Type B pancreatic cell (in vitro differentiated cells): Measurements from ENCODE around the gene EPB41L2. TPM values are rescaled to one million over a fixed set of nuclear protein-coding genes. Genes with fewer than 3 reads are reported as not detected.

Source experiments
- DNase-seq: peaks from one replicate; pipeline ENCODE4 v3.0.0; 2021; ENCODE audit warnings: mixed read lengths; ENCODE audit not compliant: unreplicated experiment; ENCODE audit errors: extremely low spot score
- H3K27ac Mint-ChIP-seq: 2 replicates; pipeline ENCODE4 v1.8.0; 2021; ENCODE audit warnings: mild to moderate bottlenecking, mixed read lengths
- H3K27me3 Mint-ChIP-seq: 2 replicates; pipeline ENCODE4 v1.8.0; 2021; ENCODE audit warnings: mixed read lengths
- H3K36me3 Mint-ChIP-seq: 2 replicates; pipeline ENCODE4 v1.8.0; 2021; ENCODE audit warnings: mixed read lengths
- H3K4me1 Mint-ChIP-seq: one replicate; pipeline ENCODE4 v1.8.0; 2021; ENCODE audit warnings: mixed read lengths; ENCODE audit not compliant: unreplicated experiment
- H3K4me3 Mint-ChIP-seq: 2 replicates; pipeline ENCODE4 v1.8.0; 2021; ENCODE audit warnings: mild to moderate bottlenecking, mixed read lengths
- H3K9me3 Mint-ChIP-seq: 2 replicates; pipeline ENCODE4 v1.8.0; 2021; ENCODE audit warnings: mixed read lengths
- CTCF ChIP-seq: fragments of 200-600 bp; sonication (generic); conservative IDR thresholded peaks from 2 replicates; pipeline ENCODE4 v1.5.0; 2021; ENCODE audit warnings: antibody characterized with exemption, mild to moderate bottlenecking
- total RNA-seq: library from RNA; stranded (reverse); gene quantifications from 2 replicates; pipeline ENCODE4 v1.2.1, GENCODE V29; 2021; ENCODE audit warnings: low replicate concordance

The EPB41L2 gene
- total RNA-seq, 1 donor from 2014 or later: 74.8 TPM

GRCh38 chr6:131007286-131007685 lies 55.8 kb downstream of the EPB41L2 start:
- H3K4me3 Mint-ChIP-seq: no peak overlapping the region
- H3K27me3 Mint-ChIP-seq: peaks cover 3% of the 10 kb centered on the region
- no peak overlapping the region for H3K27ac Mint-ChIP-seq
- peaks cover 14% of the 10 kb centered on the region for H3K9me3 Mint-ChIP-seq
- no peak for DNase-seq
- TF ChIP-seq CTCF: no peak
- peaks cover 23% of the 10 kb centered on the region for H3K36me3 Mint-ChIP-seq
- peaks cover 27% of the 10 kb centered on the region for H3K4me1 Mint-ChIP-seq

- no peak for DNase-seq
- Mint-ChIP-seq H3K4me3 (no peak overlapping the region), H3K36me3 (peaks cover 23% of the 10 kb centered on the region), H3K27me3 (peaks cover 3% of the 10 kb centered on the region), H3K4me1 (peaks cover 42% of the 10 kb centered on the region), H3K27ac (no peak overlapping the region), H3K9me3 (peaks cover 14% of the 10 kb centered on the region)
- TF ChIP-seq CTCF: no peak
Measured at GRCh38 chr6:131005439-131006016, 57.5 kb downstream of the EPB41L2 start.

GRCh38 chr6:131004936-131005335 lies 58.1 kb downstream of the EPB41L2 start:
- Mint-ChIP-seq H3K4me3 (no peak overlapping the region), H3K36me3 (peaks cover 23% of the 10 kb centered on the region), H3K27ac (no peak overlapping the region), H3K9me3 (peaks cover 14% of the 10 kb centered on the region), H3K4me1 (peaks cover 48% of the 10 kb centered on the region), H3K27me3 (peaks cover 3% of the 10 kb centered on the region)
- no peak for TF ChIP-seq CTCF
- no peak for DNase-seq

- Mint-ChIP-seq H3K4me3 (no peak overlapping the region), H3K27ac (no peak overlapping the region), H3K27me3 (peaks cover 3% of the 10 kb centered on the region), H3K9me3 (peaks cover 14% of the 10 kb centered on the region), H3K36me3 (peaks cover 21% of the 10 kb centered on the region), H3K4me1 (peaks cover 49% of the 10 kb centered on the region)
- DNase-seq: no peak
- no peak for TF ChIP-seq CTCF
Measured at GRCh38 chr6:131004387-131004755, 58.7 kb downstream of the EPB41L2 start.

GRCh38 chr6:131003488-131004386 lies 59.3 kb downstream of the EPB41L2 start:
- Mint-ChIP-seq H3K27ac (no peak overlapping the region), H3K4me1 (peaks cover 52% of the 10 kb centered on the region), H3K36me3 (peaks cover 15% of the 10 kb centered on the region), H3K4me3 (no peak overlapping the region), H3K27me3 (peaks cover 3% of the 10 kb centered on the region), H3K9me3 (peaks cover 14% of the 10 kb centered on the region)
- no peak for DNase-seq
- no peak for TF ChIP-seq CTCF
